Activated T-cell treated with anti-CD3 and anti-CD28 coated beads, Interleukin-2, amount 50 U/mL, for 48 hours (primary cell): ENCODE results near the gene RNF7.
"Not testable (repeated sequence)": the region's sequence is repeated elsewhere in the genome, so short reads cannot be mapped to it uniquely, and the experiment has no call there.

Source experiments
- DNase-seq, 2 experiments: peaks; one replicate each; pipeline ENCODE4 v3.0.0-alpha.2; 2020

The RNF7 gene

DNA sequence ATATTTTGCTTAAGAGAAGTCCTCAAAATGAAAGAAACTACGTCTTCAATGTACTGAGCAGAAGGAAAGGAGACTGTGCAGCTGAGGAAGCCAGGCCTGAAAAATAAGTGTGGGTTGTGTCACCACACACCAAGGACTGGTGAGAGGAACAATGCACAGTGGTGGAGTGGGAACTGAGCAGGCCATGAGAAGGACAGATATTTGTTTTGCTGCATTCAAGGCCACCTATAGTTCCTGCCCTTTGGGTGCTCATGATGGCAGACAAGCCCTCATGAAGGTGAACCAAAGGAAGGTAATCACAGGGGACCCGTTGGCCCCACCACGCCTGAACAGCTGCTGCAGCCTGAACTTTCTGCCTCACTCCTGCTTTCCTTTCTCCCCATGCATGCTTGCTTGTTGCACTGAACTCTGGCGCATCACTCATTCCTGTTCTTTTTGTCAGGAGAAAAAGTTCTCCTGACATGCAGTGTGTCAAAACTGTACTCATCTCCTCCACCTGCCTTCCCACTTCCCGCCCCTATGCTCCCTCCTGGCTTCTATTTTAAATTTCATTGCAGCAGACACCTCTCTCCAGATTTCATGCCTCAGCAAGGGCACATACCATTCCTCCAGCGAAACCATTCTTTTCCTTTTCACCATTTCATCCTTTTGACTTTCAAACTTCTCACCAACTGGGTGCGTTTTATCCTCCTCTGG, 2.2 kb upstream of the RNF7 start:
- no peak for DNase-seq

DNA sequence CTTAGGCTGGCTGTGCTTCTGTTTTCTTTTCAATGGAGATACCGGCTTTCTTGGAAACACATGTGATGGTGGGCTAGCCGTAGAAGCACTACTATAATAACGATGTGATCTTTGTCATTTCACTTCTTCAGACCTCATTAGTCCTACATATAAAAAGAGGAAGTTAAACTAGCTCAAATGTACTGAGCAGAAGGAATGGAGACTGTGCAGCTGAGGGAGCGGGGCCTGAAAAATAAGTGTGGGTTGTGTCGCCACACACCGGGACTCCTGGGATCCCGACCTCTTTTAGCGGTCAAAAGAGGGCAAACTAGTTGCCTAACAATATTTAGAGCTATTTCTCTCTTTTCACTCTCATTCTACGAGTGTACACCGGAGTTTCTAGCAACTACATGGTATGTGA, 1.0 kb upstream of the RNF7 start:
- no peak for DNase-seq

- no peak for DNase-seq
These were observed 448 bp upstream of the RNF7 start for GRCh38 chr3:141737678-141738021.

GRCh38 chr3:141738891-141739363, 829 bp downstream of the RNF7 start:
- no peak for DNase-seq

- DNase-seq: no peak
These were observed 1.6 kb downstream of the RNF7 start for GRCh38 chr3:141739731-141740130.

DNA sequence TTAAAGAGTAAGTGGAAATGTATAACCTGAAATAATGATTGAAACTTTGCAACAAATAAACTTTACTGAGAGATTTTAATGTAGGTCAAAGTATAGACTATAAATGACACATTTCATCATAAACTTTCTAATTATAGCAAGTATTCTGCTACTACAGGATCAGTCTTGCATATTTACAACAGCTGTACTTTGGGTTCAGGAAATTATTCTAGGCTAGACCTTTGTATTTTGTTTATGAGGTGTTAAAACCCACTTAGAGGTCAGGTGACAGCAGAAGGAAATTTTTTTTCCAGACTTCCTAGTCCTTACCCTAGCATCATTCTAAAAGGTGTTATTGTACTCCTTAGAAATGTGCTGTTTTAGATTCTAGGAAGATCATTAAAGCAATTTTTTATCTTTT, 2.3 kb downstream of the RNF7 start:
- DNase-seq: no peak

- no peak for DNase-seq
These were observed 5.2 kb downstream of the RNF7 start for GRCh38 chr3:141743305-141743704.

DNA sequence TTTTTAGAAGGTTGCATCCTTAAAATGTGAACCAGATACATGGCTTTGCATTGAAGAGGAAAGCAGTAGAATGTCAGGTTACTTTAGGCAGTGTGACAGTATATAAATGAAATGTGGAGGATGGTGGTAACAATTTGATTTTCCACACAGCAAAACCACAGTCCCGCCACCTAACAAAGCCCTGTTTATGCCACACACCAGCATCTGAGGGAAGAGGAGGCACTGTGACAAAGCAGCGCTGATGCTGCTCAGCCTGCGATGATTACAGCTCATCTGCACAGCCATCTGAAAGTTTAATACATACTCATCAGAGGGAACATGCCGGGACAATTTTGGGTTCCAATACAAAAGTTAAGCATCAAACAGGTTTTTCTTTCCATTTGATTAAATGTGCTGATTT, 8.9 kb downstream of the RNF7 start:
- no peak for DNase-seq

- no peak for DNase-seq
These were observed 15.3 kb downstream of the RNF7 start for GRCh38 chr3:141753399-141753798.

GRCh38 chr3:141754032-141754431, 15.9 kb downstream of the RNF7 start:
- DNase-seq: no peak

DNA sequence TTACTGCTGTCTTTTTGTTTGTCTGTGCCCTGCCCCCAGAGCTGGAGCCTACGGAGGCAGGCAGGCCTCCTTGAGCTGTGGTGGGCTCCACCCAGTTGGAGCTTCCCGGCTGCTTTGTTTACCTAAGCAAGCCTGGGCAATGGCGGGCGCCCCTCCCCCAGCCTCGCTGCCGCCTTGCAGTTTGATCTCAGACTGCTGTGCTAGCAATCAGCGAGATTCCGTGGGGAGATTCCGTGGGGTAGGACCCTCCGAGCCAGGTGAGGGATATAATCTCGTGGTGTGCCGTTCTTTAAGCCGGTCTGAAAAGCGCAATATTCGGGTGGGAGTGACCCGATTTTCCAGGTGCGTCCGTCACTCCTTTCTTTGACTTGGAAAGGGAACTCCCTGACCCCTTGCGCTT, 24.5 kb downstream of the RNF7 start:
- not testable (repeated sequence) for DNase-seq

GRCh38 chr3:141763088-141763750, 25.1 kb downstream of the RNF7 start, which contains the start of gene GRK7:
TSS of gene GRK7 (plus strand) at chr3:141763408. CDS start at chr3:141778285, 14,877 bp downstream.
- DNase-seq: no peak

- DNase-seq: no peak
These were observed 25.9 kb downstream of the RNF7 start for GRCh38 chr3:141764045-141764444.

DNA sequence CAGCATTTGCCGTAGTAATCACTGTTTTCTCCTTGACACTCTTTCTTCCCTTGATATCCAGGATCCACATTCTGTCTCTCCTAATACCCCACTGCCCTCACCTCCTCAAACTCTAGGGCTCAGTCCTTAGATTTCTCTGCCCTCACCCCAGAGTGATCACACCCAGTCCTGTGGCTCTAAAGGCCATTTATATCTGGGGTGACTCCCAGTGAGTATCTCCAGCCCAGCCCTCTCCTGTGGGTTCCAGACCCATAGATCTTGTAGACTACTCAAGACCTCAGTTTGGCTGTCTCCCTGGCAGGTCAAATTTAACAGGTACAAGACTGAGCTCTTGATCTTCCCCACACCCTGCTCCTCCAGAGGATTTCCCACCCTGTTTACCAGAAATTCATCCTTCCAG, 26.4 kb downstream of the RNF7 start:
- no peak for DNase-seq

DNA sequence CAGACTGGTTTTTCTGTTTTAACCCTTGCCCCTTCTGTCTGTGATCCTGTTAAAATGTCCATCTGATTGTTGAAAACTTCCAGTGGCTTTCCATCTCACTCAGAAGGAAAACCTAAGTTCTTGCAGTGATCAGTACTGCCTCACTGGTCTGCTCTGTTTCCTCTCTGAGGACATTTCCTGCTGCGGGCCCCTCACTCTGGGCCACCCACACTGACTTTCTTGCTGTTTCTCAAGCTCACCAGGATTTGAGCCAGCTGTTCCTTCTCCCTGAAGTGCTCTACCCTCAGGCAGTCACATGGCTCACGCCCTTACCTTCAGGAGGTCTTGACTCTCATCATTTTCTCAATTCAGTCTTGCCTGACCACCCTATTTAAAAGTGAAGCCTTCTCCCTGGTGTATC, 26.9 kb downstream of the RNF7 start:
- no peak for DNase-seq

- no peak for DNase-seq
These were observed 29.0 kb downstream of the RNF7 start for GRCh38 chr3:141767066-141767465.

- DNase-seq: no peak
These were observed 31.3 kb downstream of the RNF7 start for GRCh38 chr3:141769221-141769894.

- DNase-seq: no peak
These were observed 35.6 kb downstream of the RNF7 start for GRCh38 chr3:141773676-141774075.

DNA sequence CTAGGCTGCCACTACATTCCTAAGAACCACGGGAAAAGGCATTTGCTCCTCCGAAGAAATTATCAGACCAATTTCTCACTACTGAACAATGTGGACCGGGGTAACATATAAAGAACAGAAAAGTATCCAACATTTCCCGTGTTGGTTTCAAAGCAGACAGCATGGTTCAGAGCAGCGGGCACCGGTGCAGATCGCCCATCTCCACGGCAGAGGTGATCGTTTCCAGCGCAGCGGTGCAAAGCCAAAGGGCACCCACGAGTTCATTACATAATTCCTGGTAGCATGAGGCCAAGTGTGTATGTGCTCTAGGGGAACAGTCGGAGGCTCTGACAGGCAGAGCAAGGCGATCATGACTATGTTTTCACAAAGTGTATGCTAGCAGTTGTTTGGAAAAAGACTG, 38.3 kb downstream of the RNF7 start:
- no peak for DNase-seq

GRCh38 chr3:141776885-141777284, 38.8 kb downstream of the RNF7 start:
- DNase-seq: no peak

- DNase-seq: no peak
These were observed 40.1 kb downstream of the RNF7 start for GRCh38 chr3:141777957-141778813.

- no peak for DNase-seq
These were observed 41.6 kb downstream of the RNF7 start for GRCh38 chr3:141779667-141780066.

DNA sequence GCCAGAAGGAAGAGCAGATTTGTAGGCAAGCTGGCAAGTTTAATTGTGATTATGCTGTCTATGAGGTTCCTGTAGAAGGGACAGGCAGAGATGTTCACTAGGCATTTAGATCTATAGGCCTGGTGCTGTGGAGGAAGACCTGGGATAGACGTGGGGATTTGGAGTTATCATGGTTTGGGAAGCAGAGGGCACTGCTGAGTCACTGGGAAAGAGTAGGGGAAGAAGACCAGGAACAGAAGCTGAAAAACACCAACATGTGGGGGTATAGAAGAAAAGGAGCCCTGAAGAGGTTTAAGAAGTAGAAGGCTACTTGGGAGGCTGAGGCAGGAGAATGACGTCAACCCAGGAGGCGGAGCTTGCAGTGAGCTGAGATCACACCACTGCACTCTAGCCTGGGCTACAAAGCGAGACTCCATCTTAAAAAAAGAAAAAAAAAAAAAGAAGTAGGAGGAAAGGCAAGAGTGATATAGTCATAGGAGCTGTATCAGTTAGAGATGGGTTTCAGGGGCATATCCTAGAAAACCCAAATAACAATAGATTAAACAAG, 44.4 kb downstream of the RNF7 start:
- no peak for DNase-seq
